ENCODE data around the gene DMD.

DNA sequence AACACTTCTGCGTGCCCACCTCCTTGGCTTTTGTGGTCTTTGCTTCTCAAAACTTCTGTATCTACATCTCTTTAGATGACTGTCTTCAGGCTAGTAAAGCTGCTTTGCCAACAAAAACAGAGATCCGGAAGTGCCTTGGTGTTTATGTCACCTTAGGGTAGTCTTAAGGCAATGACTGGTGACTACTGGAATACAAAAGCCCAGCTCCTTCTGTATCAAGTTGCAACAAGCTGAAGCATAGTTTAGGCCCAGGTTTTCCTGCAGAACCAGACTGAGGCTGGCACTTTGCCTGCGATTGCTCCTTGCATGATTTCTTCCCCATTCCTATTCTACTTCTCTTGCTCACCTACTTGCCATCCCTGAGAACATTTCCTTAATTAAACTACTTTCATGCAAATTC, 333.8 kb downstream of the DMD start:
- TF ChIP-seq NR3C1 (IDR thresholded peaks at IDR 0.05) (no peak), CEBPB (IDR thresholded peaks at IDR 0.05) (no peak), CBX8 (IDR thresholded peaks at IDR 0.05) (no peak), HOXA7 (CRISPR knock-in tag; IDR thresholded peaks at IDR 0.05) (no peak), FOSL2 (IDR thresholded peaks at IDR 0.05) (no peak), FOSL2 (CRISPR knock-in tag; IDR thresholded peaks at IDR 0.05) (no peak), EP300 (IDR thresholded peaks at IDR 0.05) (no peak), MYC (IDR thresholded peaks at IDR 0.05; ENCODE audit: borderline replicate concordance, low read length) (no peak), POLR2A (IDR thresholded peaks at IDR 0.05; ENCODE audit: low read length) (no peak)
- TF ChIP-seq, protein P1, sequence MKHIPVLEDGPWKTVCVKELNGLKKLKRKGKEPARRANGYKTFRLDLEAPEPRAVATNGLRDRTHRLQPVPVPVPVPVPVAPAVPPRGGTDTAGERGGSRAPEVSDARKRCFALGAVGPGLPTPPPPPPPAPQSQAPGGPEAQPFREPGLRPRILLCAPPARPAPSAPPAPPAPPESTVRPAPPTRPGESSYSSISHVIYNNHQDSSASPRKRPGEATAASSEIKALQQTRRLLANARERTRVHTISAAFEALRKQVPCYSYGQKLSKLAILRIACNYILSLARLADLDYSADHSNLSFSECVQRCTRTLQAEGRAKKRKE (CRISPR knock-in tag; IDR thresholded peaks at IDR 0.05; ENCODE audit: low read depth): no peak
- TF ChIP-seq, protein P2, sequence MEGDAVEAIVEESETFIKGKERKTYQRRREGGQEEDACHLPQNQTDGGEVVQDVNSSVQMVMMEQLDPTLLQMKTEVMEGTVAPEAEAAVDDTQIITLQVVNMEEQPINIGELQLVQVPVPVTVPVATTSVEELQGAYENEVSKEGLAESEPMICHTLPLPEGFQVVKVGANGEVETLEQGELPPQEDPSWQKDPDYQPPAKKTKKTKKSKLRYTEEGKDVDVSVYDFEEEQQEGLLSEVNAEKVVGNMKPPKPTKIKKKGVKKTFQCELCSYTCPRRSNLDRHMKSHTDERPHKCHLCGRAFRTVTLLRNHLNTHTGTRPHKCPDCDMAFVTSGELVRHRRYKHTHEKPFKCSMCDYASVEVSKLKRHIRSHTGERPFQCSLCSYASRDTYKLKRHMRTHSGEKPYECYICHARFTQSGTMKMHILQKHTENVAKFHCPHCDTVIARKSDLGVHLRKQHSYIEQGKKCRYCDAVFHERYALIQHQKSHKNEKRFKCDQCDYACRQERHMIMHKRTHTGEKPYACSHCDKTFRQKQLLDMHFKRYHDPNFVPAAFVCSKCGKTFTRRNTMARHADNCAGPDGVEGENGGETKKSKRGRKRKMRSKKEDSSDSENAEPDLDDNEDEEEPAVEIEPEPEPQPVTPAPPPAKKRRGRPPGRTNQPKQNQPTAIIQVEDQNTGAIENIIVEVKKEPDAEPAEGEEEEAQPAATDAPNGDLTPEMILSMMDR (IDR thresholded peaks at IDR 0.05): no peak
- TF ChIP-seq, protein P3, sequence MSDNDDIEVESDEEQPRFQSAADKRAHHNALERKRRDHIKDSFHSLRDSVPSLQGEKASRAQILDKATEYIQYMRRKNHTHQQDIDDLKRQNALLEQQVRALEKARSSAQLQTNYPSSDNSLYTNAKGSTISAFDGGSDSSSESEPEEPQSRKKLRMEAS (IDR thresholded peaks at IDR 0.05): no peak

Data from A549 (cell line).